ENCODE results near the gene PPM1A. TPM values are rescaled to one million over a fixed set of nuclear protein-coding genes. Genes with fewer than 3 reads are reported as not detected.

PPM1A gene
- total and polyA plus RNA-seq, 2 donors (not counting 3 experiments of a cell fraction or from before 2014, with no cell fraction given), result 14.1 to 33.9 TPM

GRCh38 chr14:60199321-60199720 is 49.7 kb upstream of the PPM1A start:
- POLR2A ChIA-PET, result no interaction called here
- intact Hi-C loops (cut with micrococcal nuclease), result no loop called here

More at GRCh38 chr14:60199321-60199720, 49.7 kb upstream of the PPM1A start:
- FAIRE-seq (peak; percentile 40), DNase-seq (ENCODE audit: low read depth, low spot score) (no peak)
- no peaks in the 10 kb centered on the region for H3K36me3 ChIP-seq (ENCODE audit: control insufficient read depth in 2 of 2, extremely low read depth in 1 of 2, insufficient read depth in 2 of 2, low read length in 2 of 2)
- H4K20me1 ChIP-seq (replicated peaks; ENCODE audit: control insufficient read depth, extremely low read depth, insufficient read depth, low read length), result no peaks in the 10 kb centered on the region
- no TSS peak for BruUV-seq (replicated peaks)
- no peak overlapping the region for H3K4me2 ChIP-seq (ENCODE audit: insufficient read depth, low read length)
- TF ChIP-seq JUN (IDR thresholded peaks at IDR 0.05; ENCODE audit: borderline replicate concordance, insufficient read depth, insufficient read length, low read depth) (no peak), EZH2 (IDR thresholded peaks at IDR 0.05; ENCODE audit: borderline replicate concordance, low read depth, low read length, severe bottlenecking) (no peak), MYC (IDR thresholded peaks at IDR 0.05; ENCODE audit: low read depth, low read length) (no peak), CTCF (IDR thresholded peaks at IDR 0.05; ENCODE audit: extremely low read depth in 1 of 2, insufficient read depth in 1 of 2, low read depth in 1 of 2, low read length in 2 of 2) (no peak), POLR2AphosphoS5 (IDR thresholded peaks at IDR 0.05; ENCODE audit: insufficient read depth, low read depth, low read length) (no peak), FOS (IDR thresholded peaks at IDR 0.05; ENCODE audit: borderline replicate concordance, insufficient read depth, low read length) (no peak), POLR2A (IDR thresholded peaks at IDR 0.05; ENCODE audit: low read depth, low read length) (no peak), GATA2 (IDR thresholded peaks at IDR 0.05; ENCODE audit: insufficient read depth, insufficient read length, low read depth, low read length) (no peak), MAX (IDR thresholded peaks at IDR 0.05; ENCODE audit: insufficient read depth, insufficient read length) (no peak)
- H3K9me3 ChIP-seq (replicated peaks; ENCODE audit: control insufficient read depth, insufficient read depth, low read length), result no peaks in the 10 kb centered on the region
- H3K9ac ChIP-seq (replicated peaks; ENCODE audit: extremely low read depth, insufficient read depth, low read length), result no peak overlapping the region
- no peak overlapping the region for H3K27ac ChIP-seq (ENCODE audit: insufficient read depth, low read depth, low read length)
- dilution Hi-C loops (cut with MboI; ENCODE audit: extremely low pct_ligation_motif_present, low sequenced_read_pairs), result no loop called here
- CTCF ChIA-PET, result interaction anchor here (1.4 kb wide), 1 partner anchor 15 kb away, joined by 5 read pairs; no protein-coding TSS in a partner anchor
- no peaks in the 10 kb centered on the region for H3K79me2 ChIP-seq (ENCODE audit: control insufficient read depth, insufficient read depth, low read length)
- no peaks in the 10 kb centered on the region for H3K4me1 ChIP-seq (ENCODE audit: control insufficient read depth, extremely low read depth, insufficient read depth, low read length)
- no peak overlapping the region for H3K4me3 ChIP-seq (replicated peaks in 1 of 3; ENCODE audit: insufficient read depth in 1 of 3, low read depth in 1 of 3, low read length in 3 of 3)
- no peaks in the 10 kb centered on the region for H3K9me1 ChIP-seq (replicated peaks; ENCODE audit: control insufficient read depth, extremely low read depth, insufficient read depth, low read length)
- H2AFZ ChIP-seq (ENCODE audit: low read depth, low read length), result no peak overlapping the region
- H3K27me3 ChIP-seq (ENCODE audit: control insufficient read depth in 2 of 2, insufficient read depth in 2 of 2, low read length in 2 of 2), result peaks cover 0 to 6% of the 10 kb centered on the region in 2 experiments
